ENCODE data around the gene MUCL3. TPM values are rescaled to one million over a fixed set of nuclear protein-coding genes. Genes with fewer than 3 reads are reported as not detected.

MUCL3 gene
- total RNA-seq (not detected), polyA plus RNA-seq (ENCODE audit: insufficient read length in 2 of 2) (under 1 TPM in 1 of 2 donors, not detected in 1; 0.06 TPM)
- long read RNA-seq, donor 1 = 0 reads
- long read RNA-seq, donor 2 = 0 reads
- long read RNA-seq, donor 3 = 0 reads
- long read RNA-seq, donor 4 = 0 reads

DNA sequence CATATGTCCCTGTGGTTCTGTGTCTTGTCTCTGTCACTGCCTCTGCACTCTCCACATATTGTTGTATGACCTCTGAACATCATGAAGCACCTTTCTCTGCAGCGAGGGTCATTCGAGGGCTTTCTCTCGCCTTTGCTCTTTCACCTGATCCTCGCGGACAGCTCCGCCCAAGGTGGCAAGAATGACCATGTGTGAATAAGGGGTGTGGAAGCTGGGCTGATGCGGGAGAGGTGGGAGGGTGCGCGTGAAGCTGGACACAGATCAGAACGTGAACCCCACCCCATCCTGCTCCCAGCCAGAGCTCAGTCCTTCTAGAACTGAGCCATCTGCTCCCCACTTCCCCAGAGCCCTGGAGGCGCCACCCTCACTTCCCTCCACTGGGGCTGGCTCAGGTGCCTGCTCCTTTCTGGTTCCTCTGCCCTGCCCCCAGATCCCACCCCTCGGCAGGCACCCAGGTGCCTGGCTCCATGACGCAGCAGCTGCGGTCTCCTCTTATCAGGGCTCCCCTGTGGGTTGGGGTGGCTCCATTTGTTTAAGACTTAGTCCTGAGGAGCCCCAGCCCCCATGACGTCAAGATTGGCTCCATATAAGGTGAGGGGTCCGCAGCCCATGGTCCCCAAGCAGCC is at the start of gene MUCL3:
TSS of gene MUCL3 (plus strand) at position 613 of the 626 bp plus-strand sequence. CDS start 27 bp downstream, outside the sequence.
- peaks cover 25% of the 10 kb centered on the region for H3K4me1 ChIP-seq (ENCODE audit: control insufficient read depth, insufficient read depth, low read length)
- no peaks in the 10 kb centered on the region for H3K27me3 ChIP-seq (ENCODE audit: control insufficient read depth, insufficient read depth, low read length)
- H3K27ac ChIP-seq (ENCODE audit: low read depth, low read length) = no peak within 1 kb of the TSS
- 83% methylated on average over 8 of the region's 16 CpGs for WGBS (ENCODE audit: insufficient coverage)
- H3K4me3 ChIP-seq (ENCODE audit: low read depth, low read length) = no peak within 1 kb of the TSS
- no peaks in the 10 kb centered on the region for H3K9me3 ChIP-seq (ENCODE audit: control insufficient read depth, insufficient read depth, low read length)
- no peaks in the 10 kb centered on the region for H3K36me3 ChIP-seq (ENCODE audit: control insufficient read depth, insufficient read depth, low read length)
- no peak for DNase-seq (ENCODE audit: low read depth in 4 of 6, low spot score in 6 of 6)

DNA sequence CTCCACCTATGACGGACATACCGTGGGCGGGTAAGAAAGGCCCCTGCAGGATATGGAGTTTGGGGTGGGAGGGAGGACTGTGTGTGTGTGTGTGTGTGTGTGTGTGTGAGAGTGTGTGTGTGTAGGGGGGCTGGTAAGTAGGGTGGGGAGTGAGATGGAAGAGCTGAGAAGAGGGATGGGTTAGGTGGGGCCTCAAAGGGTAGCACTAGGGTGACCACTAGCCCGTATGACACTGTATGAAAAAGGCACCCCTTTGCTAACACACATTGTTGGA is 49.4 kb upstream of the MUCL3 start:
- no peaks in the 10 kb centered on the region for H3K27me3 ChIP-seq (ENCODE audit: control insufficient read depth, insufficient read depth, low read length)
- H3K4me3 ChIP-seq (ENCODE audit: low read depth, low read length) = no peak overlapping the region
- H3K27ac ChIP-seq (ENCODE audit: low read depth, low read length) = no peak overlapping the region
- DNase-seq (ENCODE audit: low read depth in 4 of 6, low spot score in 6 of 6) = no peak
- no peaks in the 10 kb centered on the region for H3K9me3 ChIP-seq (ENCODE audit: control insufficient read depth, insufficient read depth, low read length)
- peaks cover 79% of the 10 kb centered on the region for H3K36me3 ChIP-seq (ENCODE audit: control insufficient read depth, insufficient read depth, low read length)
- H3K4me1 ChIP-seq (ENCODE audit: control insufficient read depth, insufficient read depth, low read length) = peaks cover 36% of the 10 kb centered on the region
- 90% methylated on average over 2 of the region's 4 CpGs for WGBS (ENCODE audit: insufficient coverage)

DNA sequence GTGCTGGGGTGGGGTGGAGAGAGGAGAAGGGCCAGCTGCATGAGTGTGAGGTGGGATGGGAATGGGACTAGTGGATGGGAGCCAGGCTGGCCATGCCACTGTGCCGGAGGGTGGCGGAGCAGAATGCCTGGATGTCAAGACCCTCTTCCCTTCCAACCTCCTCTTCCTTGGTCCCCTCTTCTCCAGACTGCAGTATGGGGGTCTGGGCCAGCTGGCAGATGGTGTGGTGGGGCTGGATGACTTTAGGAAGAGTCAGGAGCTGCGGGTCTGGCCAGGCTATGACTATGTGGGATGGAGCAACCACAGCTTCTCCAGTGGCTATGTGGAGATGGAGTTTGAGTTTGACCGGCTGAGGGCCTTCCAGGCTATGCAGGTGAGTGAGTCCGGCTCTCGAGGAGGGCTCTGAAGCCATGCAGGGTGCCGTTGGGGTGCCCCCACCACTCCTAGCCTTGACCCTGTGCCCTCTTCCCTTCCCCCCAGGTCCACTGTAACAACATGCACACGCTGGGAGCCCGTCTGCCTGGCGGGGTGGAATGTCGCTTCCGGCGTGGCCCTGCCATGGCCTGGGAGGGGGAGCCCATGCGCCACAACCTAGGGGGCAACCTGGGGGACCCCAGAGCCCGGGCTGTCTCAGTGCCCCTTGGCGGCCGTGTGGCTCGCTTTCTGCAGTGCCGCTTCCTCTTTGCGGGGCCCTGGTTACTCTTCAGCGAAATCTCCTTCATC is 48.8 kb upstream of the MUCL3 start:
- 87% methylated on average over 19 of the region's 21 CpGs for WGBS (ENCODE audit: insufficient coverage)

GRCh38 chr6:30893001-30893591 is 47.7 kb upstream of the MUCL3 start:
- no peaks in the 10 kb centered on the region for H3K27me3 ChIP-seq (ENCODE audit: control insufficient read depth, insufficient read depth, low read length)
- H3K4me3 ChIP-seq (ENCODE audit: low read depth, low read length) = no peak overlapping the region
- peaks cover 29% of the 10 kb centered on the region for H3K4me1 ChIP-seq (ENCODE audit: control insufficient read depth, insufficient read depth, low read length)
- no peak overlapping the region for H3K27ac ChIP-seq (ENCODE audit: low read depth, low read length)
- DNase-seq (ENCODE audit: low read depth in 4 of 6, low spot score in 6 of 6) = no peak
- H3K9me3 ChIP-seq (ENCODE audit: control insufficient read depth, insufficient read depth, low read length) = no peaks in the 10 kb centered on the region
- peaks cover 96% of the 10 kb centered on the region for H3K36me3 ChIP-seq (ENCODE audit: control insufficient read depth, insufficient read depth, low read length)
- 70% methylated on average over 13 of the region's 16 CpGs for WGBS (ENCODE audit: insufficient coverage)

More for the DNA sequence above, 48.8 kb upstream of the MUCL3 start:
- H3K36me3 ChIP-seq (ENCODE audit: control insufficient read depth, insufficient read depth, low read length) = peaks cover 85% of the 10 kb centered on the region
- H3K9me3 ChIP-seq (ENCODE audit: control insufficient read depth, insufficient read depth, low read length) = no peaks in the 10 kb centered on the region
- no peak overlapping the region for H3K27ac ChIP-seq (ENCODE audit: low read depth, low read length)
- H3K4me1 ChIP-seq (ENCODE audit: control insufficient read depth, insufficient read depth, low read length) = peaks cover 30% of the 10 kb centered on the region
- no peaks in the 10 kb centered on the region for H3K27me3 ChIP-seq (ENCODE audit: control insufficient read depth, insufficient read depth, low read length)
- DNase-seq (ENCODE audit: low read depth in 4 of 6, low spot score in 6 of 6) = no peak
- no peak overlapping the region for H3K4me3 ChIP-seq (ENCODE audit: low read depth, low read length)

DNA sequence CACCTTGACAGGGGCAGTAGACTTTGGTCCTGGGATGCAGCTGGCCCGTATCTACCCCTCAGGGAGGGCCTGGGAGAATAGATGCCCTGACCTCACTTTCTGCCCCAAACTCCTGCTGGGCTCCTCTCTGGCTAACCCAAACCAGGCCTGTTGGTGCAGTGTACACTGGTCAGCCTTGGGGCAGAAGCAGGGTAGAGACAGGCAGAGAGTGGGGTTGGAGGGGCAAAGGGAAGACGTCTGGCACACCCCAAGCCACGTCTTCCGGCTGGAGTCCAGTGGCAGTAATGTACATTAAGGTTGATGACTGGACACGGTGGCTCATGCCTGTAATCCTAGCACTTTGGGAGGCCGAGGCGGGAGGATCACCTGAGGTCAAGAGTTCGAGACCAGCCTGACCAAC is 47.1 kb upstream of the MUCL3 start:
- Histone ChIP-seq H3K4me1 (ENCODE audit: control insufficient read depth, insufficient read depth, low read length) (peaks cover 26% of the 10 kb centered on the region), H3K4me3 (ENCODE audit: low read depth, low read length) (no peak overlapping the region), H3K27ac (ENCODE audit: low read depth, low read length) (no peak overlapping the region), H3K36me3 (ENCODE audit: control insufficient read depth, insufficient read depth, low read length) (peaks cover 100% of the 10 kb centered on the region), H3K27me3 (ENCODE audit: control insufficient read depth, insufficient read depth, low read length) (no peaks in the 10 kb centered on the region), H3K9me3 (ENCODE audit: control insufficient read depth, insufficient read depth, low read length) (no peaks in the 10 kb centered on the region)
- no peak for DNase-seq (ENCODE audit: low read depth in 4 of 6, low spot score in 6 of 6)
- 89% methylated on average over 6 of the region's 8 CpGs for WGBS (ENCODE audit: insufficient coverage)

DNA sequence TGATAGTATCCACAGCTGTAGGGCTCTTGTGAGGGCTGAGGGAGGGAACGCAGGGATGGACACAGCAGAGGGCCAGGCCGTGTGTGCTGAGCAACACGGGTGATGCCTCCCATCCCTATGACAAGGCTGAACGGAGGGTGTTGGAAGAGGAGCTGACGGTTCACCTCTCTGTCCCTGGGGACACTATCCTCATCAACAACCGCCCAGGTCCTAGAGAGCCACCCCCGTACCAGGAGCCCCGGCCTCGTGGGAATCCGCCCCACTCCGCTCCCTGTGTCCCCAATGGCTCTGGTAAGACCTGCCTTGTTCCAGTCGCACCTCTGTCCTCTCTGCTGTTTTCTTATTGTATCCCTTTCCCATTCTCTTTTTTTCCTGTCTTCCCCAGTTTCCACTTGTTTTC is 46.4 kb upstream of the MUCL3 start:
- Histone ChIP-seq H3K4me1 (ENCODE audit: control insufficient read depth, insufficient read depth, low read length) (peaks cover 19% of the 10 kb centered on the region), H3K4me3 (ENCODE audit: low read depth, low read length) (no peak overlapping the region), H3K9me3 (ENCODE audit: control insufficient read depth, insufficient read depth, low read length) (no peaks in the 10 kb centered on the region), H3K27me3 (ENCODE audit: control insufficient read depth, insufficient read depth, low read length) (no peaks in the 10 kb centered on the region), H3K36me3 (ENCODE audit: control insufficient read depth, insufficient read depth, low read length) (peaks cover 100% of the 10 kb centered on the region), H3K27ac (ENCODE audit: low read depth, low read length) (no peak overlapping the region)
- 90% methylated on average over 8 of the region's 12 CpGs for WGBS (ENCODE audit: insufficient coverage)
- DNase-seq (ENCODE audit: low read depth in 4 of 6, low spot score in 6 of 6) = no peak

GRCh38 chr6:30894935-30895334 is 45.8 kb upstream of the MUCL3 start:
- Histone ChIP-seq H3K4me1 (ENCODE audit: control insufficient read depth, insufficient read depth, low read length) (peaks cover 13% of the 10 kb centered on the region), H3K4me3 (ENCODE audit: low read depth, low read length) (no peak overlapping the region), H3K9me3 (ENCODE audit: control insufficient read depth, insufficient read depth, low read length) (no peaks in the 10 kb centered on the region), H3K27ac (ENCODE audit: low read depth, low read length) (no peak overlapping the region), H3K36me3 (ENCODE audit: control insufficient read depth, insufficient read depth, low read length) (peaks cover 100% of the 10 kb centered on the region), H3K27me3 (ENCODE audit: control insufficient read depth, insufficient read depth, low read length) (no peaks in the 10 kb centered on the region)
- no peak for DNase-seq (ENCODE audit: low read depth in 4 of 6, low spot score in 6 of 6)
- WGBS (ENCODE audit: insufficient coverage) = 71% methylated on average over 3 of the region's 3 CpGs

DNA sequence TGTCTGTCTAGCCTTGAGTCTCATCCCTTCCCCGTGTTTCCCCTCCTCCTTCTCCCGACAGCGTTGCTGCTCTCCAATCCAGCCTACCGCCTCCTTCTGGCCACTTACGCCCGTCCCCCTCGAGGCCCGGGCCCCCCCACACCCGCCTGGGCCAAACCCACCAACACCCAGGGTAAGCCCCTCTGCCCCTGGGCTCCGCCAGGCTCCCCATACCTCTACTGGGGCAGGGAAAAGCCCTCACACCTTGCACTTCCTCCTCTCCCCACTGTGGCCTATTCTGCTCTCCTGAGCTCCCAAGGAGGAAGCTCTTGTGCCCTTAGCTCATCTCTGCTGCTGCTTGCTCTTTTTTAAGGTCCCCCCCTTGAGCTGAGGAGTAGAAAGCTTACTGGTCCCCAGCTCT is 45.4 kb upstream of the MUCL3 start:
- Histone ChIP-seq H3K27ac (ENCODE audit: low read depth, low read length) (no peak overlapping the region), H3K27me3 (ENCODE audit: control insufficient read depth, insufficient read depth, low read length) (no peaks in the 10 kb centered on the region), H3K4me1 (ENCODE audit: control insufficient read depth, insufficient read depth, low read length) (peaks cover 9% of the 10 kb centered on the region), H3K9me3 (ENCODE audit: control insufficient read depth, insufficient read depth, low read length) (no peaks in the 10 kb centered on the region), H3K36me3 (ENCODE audit: control insufficient read depth, insufficient read depth, low read length) (peaks cover 100% of the 10 kb centered on the region), H3K4me3 (ENCODE audit: low read depth, low read length) (no peak overlapping the region)
- DNase-seq (ENCODE audit: low read depth in 4 of 6, low spot score in 6 of 6) = no peak
- 67% methylated on average over 6 of the region's 10 CpGs for WGBS (ENCODE audit: insufficient coverage)

GRCh38 chr6:30896541-30896940 is 44.2 kb upstream of the MUCL3 start:
- Histone ChIP-seq H3K4me1 (ENCODE audit: control insufficient read depth, insufficient read depth, low read length) (no peaks in the 10 kb centered on the region), H3K27me3 (ENCODE audit: control insufficient read depth, insufficient read depth, low read length) (no peaks in the 10 kb centered on the region), H3K4me3 (ENCODE audit: low read depth, low read length) (no peak overlapping the region), H3K36me3 (ENCODE audit: control insufficient read depth, insufficient read depth, low read length) (peaks cover 89% of the 10 kb centered on the region), H3K9me3 (ENCODE audit: control insufficient read depth, insufficient read depth, low read length) (no peaks in the 10 kb centered on the region), H3K27ac (ENCODE audit: low read depth, low read length) (no peak overlapping the region)
- no peak for DNase-seq (ENCODE audit: low read depth in 4 of 6, low spot score in 6 of 6)
- WGBS (ENCODE audit: insufficient coverage) = 78% methylated on average over 7 of the region's 13 CpGs

Data from spinal cord (tissue), 10 donors.